HL-60 (cell line): ENCODE data around the gene MSH5.

Source experiments
- GABPA ChIP-seq: IDR thresholded peaks from 2 replicates; pipeline ENCODE4 v1.6.1; 2012; ENCODE audit warnings: low read depth
- POLR2AphosphoS5 ChIP-seq: IDR thresholded peaks from 2 replicates; pipeline ENCODE4 v1.6.1; 2012; ENCODE audit warnings: low read depth
- SPI1 ChIP-seq: IDR thresholded peaks from 2 replicates; pipeline ENCODE4 v1.6.1; 2012; ENCODE audit warnings: low read depth, mild to moderate bottlenecking, borderline replicate concordance
- TF ChIP-seq, protein P1 (sequence below): IDR thresholded peaks from one replicate; pipeline ENCODE4 v1.5.1; 2011; ENCODE audit warnings: low read length, control low read depth, inconsistent platforms; ENCODE audit not compliant: insufficient read depth
- TF ChIP-seq, protein P2 (sequence below): IDR thresholded peaks from 2 replicates; pipeline ENCODE4 v1.6.1; 2012; ENCODE audit warnings: low read depth; ENCODE audit not compliant: insufficient replicate concordance

DNA sequence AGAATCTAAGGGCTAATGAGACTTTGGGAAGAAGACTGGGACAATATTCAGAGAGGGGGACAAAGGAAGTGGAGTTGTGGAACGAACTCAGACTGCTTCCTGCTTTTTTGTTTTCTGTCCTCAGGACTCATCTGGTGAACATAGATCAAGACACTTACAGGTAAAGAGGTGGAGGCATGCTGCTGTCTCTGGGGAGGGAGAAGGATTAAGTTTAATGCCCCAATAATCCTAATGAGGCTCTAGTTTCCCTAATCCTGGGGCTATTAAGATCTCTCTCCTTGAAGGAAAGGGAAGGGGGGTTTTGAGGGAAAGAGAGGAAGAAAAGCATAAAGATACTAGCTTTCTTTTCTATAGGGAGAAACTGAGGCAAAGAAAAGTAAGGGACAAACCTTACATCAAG, 4.6 kb downstream of the MSH5 start:
- TF ChIP-seq, protein P1, sequence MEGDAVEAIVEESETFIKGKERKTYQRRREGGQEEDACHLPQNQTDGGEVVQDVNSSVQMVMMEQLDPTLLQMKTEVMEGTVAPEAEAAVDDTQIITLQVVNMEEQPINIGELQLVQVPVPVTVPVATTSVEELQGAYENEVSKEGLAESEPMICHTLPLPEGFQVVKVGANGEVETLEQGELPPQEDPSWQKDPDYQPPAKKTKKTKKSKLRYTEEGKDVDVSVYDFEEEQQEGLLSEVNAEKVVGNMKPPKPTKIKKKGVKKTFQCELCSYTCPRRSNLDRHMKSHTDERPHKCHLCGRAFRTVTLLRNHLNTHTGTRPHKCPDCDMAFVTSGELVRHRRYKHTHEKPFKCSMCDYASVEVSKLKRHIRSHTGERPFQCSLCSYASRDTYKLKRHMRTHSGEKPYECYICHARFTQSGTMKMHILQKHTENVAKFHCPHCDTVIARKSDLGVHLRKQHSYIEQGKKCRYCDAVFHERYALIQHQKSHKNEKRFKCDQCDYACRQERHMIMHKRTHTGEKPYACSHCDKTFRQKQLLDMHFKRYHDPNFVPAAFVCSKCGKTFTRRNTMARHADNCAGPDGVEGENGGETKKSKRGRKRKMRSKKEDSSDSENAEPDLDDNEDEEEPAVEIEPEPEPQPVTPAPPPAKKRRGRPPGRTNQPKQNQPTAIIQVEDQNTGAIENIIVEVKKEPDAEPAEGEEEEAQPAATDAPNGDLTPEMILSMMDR = no peak
- TF ChIP-seq POLR2AphosphoS5 (no peak), GABPA (no peak), SPI1 (no peak)
- TF ChIP-seq, protein P2, sequence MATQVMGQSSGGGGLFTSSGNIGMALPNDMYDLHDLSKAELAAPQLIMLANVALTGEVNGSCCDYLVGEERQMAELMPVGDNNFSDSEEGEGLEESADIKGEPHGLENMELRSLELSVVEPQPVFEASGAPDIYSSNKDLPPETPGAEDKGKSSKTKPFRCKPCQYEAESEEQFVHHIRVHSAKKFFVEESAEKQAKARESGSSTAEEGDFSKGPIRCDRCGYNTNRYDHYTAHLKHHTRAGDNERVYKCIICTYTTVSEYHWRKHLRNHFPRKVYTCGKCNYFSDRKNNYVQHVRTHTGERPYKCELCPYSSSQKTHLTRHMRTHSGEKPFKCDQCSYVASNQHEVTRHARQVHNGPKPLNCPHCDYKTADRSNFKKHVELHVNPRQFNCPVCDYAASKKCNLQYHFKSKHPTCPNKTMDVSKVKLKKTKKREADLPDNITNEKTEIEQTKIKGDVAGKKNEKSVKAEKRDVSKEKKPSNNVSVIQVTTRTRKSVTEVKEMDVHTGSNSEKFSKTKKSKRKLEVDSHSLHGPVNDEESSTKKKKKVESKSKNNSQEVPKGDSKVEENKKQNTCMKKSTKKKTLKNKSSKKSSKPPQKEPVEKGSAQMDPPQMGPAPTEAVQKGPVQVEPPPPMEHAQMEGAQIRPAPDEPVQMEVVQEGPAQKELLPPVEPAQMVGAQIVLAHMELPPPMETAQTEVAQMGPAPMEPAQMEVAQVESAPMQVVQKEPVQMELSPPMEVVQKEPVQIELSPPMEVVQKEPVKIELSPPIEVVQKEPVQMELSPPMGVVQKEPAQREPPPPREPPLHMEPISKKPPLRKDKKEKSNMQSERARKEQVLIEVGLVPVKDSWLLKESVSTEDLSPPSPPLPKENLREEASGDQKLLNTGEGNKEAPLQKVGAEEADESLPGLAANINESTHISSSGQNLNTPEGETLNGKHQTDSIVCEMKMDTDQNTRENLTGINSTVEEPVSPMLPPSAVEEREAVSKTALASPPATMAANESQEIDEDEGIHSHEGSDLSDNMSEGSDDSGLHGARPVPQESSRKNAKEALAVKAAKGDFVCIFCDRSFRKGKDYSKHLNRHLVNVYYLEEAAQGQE = no peak
